B cell (primary cell): ENCODE measurements around the gene CXXC5. TPM values are rescaled to one million over a fixed set of nuclear protein-coding genes. Genes with fewer than 3 reads are reported as not detected.
A peak's percentile ranks its signal among the peaks of the same experiment; 100 is the strongest.

Experiments used
- ATAC-seq: fragments of 200-7000 bp; cut with Tn5 transposase; one replicate; pipeline ENCODE4 v1.10.0; 2021; ENCODE audit warnings: low read depth, mild to moderate bottlenecking, moderate number of reproducible peaks, moderate library complexity
- CTCF ChIA-PET: fragments of 350-600 bp; sonication (Branson Sonifier 250); formaldehyde crosslinking; loops from one replicate; lab custom pipeline; 2021; ENCODE audit warnings: antibody characterized with exemption, inconsistent platforms; lab: Charles Lee
- POLR2A ChIA-PET: fragments of 350-600 bp; sonication (Branson Sonifier 250); formaldehyde crosslinking; loops from one replicate; lab custom pipeline; 2021; ENCODE audit warnings: antibody characterized with exemption; lab: Charles Lee
- DNase-seq: peaks from one replicate; pipeline ENCODE4 v3.0.0; 2013
- H2AFZ ChIP-seq: 2 replicates; pipeline ENCODE4 v1.6.1; 2012; ENCODE audit warnings: mild to moderate bottlenecking, low read depth, low read length; ENCODE audit not compliant: insufficient read depth, poor library complexity, severe bottlenecking
- H3K27ac ChIP-seq, 2 donors: 1 replicate in 1 of 2; 2 replicates in 1 of 2; pipeline ENCODE4 v1.5.1; 2012 to 2013; ENCODE audit warnings: low read length in 2 of 2, mild to moderate bottlenecking in 2 of 2, moderate library complexity in 1 of 2
- H3K27me3 ChIP-seq, 4 experiments: fragments of 200-600 bp in 1 of 4; sonication (generic) in 1 of 4; replicated peaks in 1 of 4; 1 replicate in 2 of 4; 2 replicates in 2 of 4; pipeline versions ENCODE4 v1.6.1 to v1.7.0; 2013 to 2016; ENCODE audit warnings: low read length in 3 of 4, mild to moderate bottlenecking in 2 of 4, mixed read lengths in 1 of 4, moderate library complexity in 1 of 4; ENCODE audit not compliant: insufficient read depth in 4 of 4, control insufficient read depth in 3 of 4; ENCODE audit errors: control extremely low read depth in 1 of 4
- H3K36me3 ChIP-seq, 2 experiments: replicated peaks in 1 of 2; 1 replicate in 1 of 2; 2 replicates in 1 of 2; pipeline versions ENCODE4 v1.6.1 to v1.7.1; 2013; ENCODE audit warnings: low read length in 1 of 2; ENCODE audit not compliant: insufficient read depth in 2 of 2, control insufficient read depth in 1 of 2; ENCODE audit errors: control extremely low read depth in 1 of 2, extremely low read depth in 1 of 2
- H3K4me1 ChIP-seq, 2 donors: fragments of 200-600 bp in 1 of 2; sonication (generic) in 1 of 2; 1 replicate in 1 of 2; 2 replicates in 1 of 2; pipeline versions ENCODE4 v1.5.1 to v1.6.1; 2013 to 2017; ENCODE audit warnings: low read length in 2 of 2; ENCODE audit not compliant: control insufficient read depth in 2 of 2, insufficient read depth in 2 of 2
- H3K4me2 ChIP-seq: replicated peaks from 2 replicates; pipeline ENCODE3; 2012; ENCODE audit warnings: mild to moderate bottlenecking, low read depth, low read length; ENCODE audit not compliant: poor library complexity, severe bottlenecking
- H3K4me3 ChIP-seq, 5 experiments: fragments of 200-600 bp in 1 of 5; sonication (generic) in 1 of 5; 1 replicate in 3 of 5; 2 replicates in 2 of 5; pipeline versions ENCODE4 v1.5.1 to v1.7.0; 2011 to 2016; ENCODE audit warnings: low read length in 4 of 5, mild to moderate bottlenecking in 4 of 5, low read depth in 2 of 5, control low read depth in 1 of 5, moderate library complexity in 1 of 5; ENCODE audit not compliant: insufficient read depth in 1 of 5; ENCODE audit errors: control extremely low read depth in 1 of 5, extremely low read depth in 1 of 5
- H3K79me2 ChIP-seq: fragments of 200-600 bp; sonication (generic); one replicate; pipeline ENCODE4 v1.6.0; 2016; ENCODE audit warnings: low read length; ENCODE audit not compliant: control insufficient read depth, insufficient read depth
- H3K9ac ChIP-seq: fragments of 200-600 bp; sonication (generic); 2 replicates; pipeline ENCODE4 v1.6.1; 2017; ENCODE audit warnings: mild to moderate bottlenecking, low read length, moderate library complexity
- H3K9me3 ChIP-seq, 3 donors: one replicate each; pipeline versions ENCODE4 v1.6.1 to v1.7.1; 2013; ENCODE audit warnings: low read length in 2 of 3; ENCODE audit not compliant: control insufficient read depth in 2 of 3, insufficient read depth in 1 of 3; ENCODE audit errors: control extremely low read depth in 1 of 3
- H4K20me1 ChIP-seq: 2 replicates; pipeline ENCODE4 v1.6.0; 2012; ENCODE audit warnings: mild to moderate bottlenecking, low read length; ENCODE audit not compliant: insufficient read depth, control insufficient read depth, poor library complexity, severe bottlenecking
- H3K27ac Mint-ChIP-seq: one replicate; pipeline ENCODE4 v1.8.0; 2021; ENCODE audit warnings: mixed read lengths
- H3K27me3 Mint-ChIP-seq: one replicate; pipeline ENCODE4 v1.8.0; 2021; ENCODE audit warnings: mixed read lengths
- H3K4me1 Mint-ChIP-seq: one replicate; pipeline ENCODE4 v1.8.0; 2021; ENCODE audit warnings: mixed read lengths
- H3K4me3 Mint-ChIP-seq: one replicate; pipeline ENCODE4 v1.8.0; 2021; ENCODE audit warnings: mixed read lengths
- H3K9me3 Mint-ChIP-seq: one replicate; pipeline ENCODE4 v1.8.0; 2022; ENCODE audit warnings: mixed read lengths; ENCODE audit not compliant: insufficient read depth
- CTCF ChIP-seq: fragments of 200-600 bp; IDR thresholded peaks from one replicate; pipeline ENCODE4 v1.8.0; 2022; ENCODE audit warnings: antibody characterized with exemption, mild to moderate bottlenecking
- EZH2 ChIP-seq: IDR thresholded peaks from 2 replicates; pipeline ENCODE4 v1.6.1; 2012; ENCODE audit warnings: borderline replicate concordance, low read depth, mild to moderate bottlenecking, moderate library complexity, low read length; ENCODE audit not compliant: insufficient read depth, poor library complexity, severe bottlenecking
- whole genome bisulfite sequencing: methylation state at CpG from one replicate; pipeline ENCODE4 v1.1.5; 2013; ENCODE audit warnings: missing lambda C conversion rate; ENCODE audit not compliant: insufficient coverage; 5-methylcytosine and 5-hydroxymethylcytosine counted together
- intact Hi-C: fragments of 100-400 bp; cut with micrococcal nuclease; formaldehyde crosslinking; loops from one replicate; pipeline ENCODE4 v1.10.0; 2022
- polyA plus RNA-seq: library from polyadenylated mRNA; depleted of rRNA; stranded (reverse); fragments of >200 nt; gene quantifications from 2 replicates; pipeline ENCODE4 v1.2.3, GENCODE V29; 2012
- total RNA-seq, 2 donors: library from RNA; stranded (reverse); fragments of 120-200 nt in 1 of 2; gene quantifications; 1 replicate in 1 of 2; 2 replicates in 1 of 2; pipeline versions ENCODE4 v1.2.3 to v1.2.4, GENCODE V29; 2013 to 2022

Gene CXXC5
- total and polyA plus RNA-seq, 2 donors (not counting 1 experiment from before 2014, with no cell fraction given), result 126 to 143 TPM

- H2AFZ ChIP-seq, result peak overlapping the region; percentile 79
- no peaks in the 10 kb centered on the region for H3K79me2 ChIP-seq
- intact Hi-C loops, result loop anchor here (1.0 to 2.0 kb wide), 6 partner anchors 16 to 74 kb away; no protein-coding TSS in a partner anchor
- ChIA-PET CTCF (interaction anchor here (0.8 to 8.6 kb wide), 19 partner anchors 9 to 288 kb away, joined by 3 to 105 read pairs (median 5); no protein-coding TSS in a partner anchor), POLR2A (interaction anchor here (0.5 to 5.5 kb wide), 22 partner anchors 9 to 417 kb away, joined by 3 to 69 read pairs (median 6); partner anchors contain the start of genes CXXC5 and MATR3)
- DNase-seq (peak; percentile 95), ATAC-seq (peak; percentile 63)
- no peaks in the 10 kb centered on the region for H3K9me3 ChIP-seq
- H3K9ac ChIP-seq, result peak overlapping the region; percentile 85
- H3K4me3 ChIP-seq, result peak overlapping the region in 4 of 5 experiments; percentile 54 to 73 (median 60)
- Mint-ChIP-seq H3K27me3 (no peaks in the 10 kb centered on the region), H3K4me3 (peak overlapping the region; percentile 90), H3K9me3 (no peaks in the 10 kb centered on the region), H3K4me1 (peaks cover 47% of the 10 kb centered on the region), H3K27ac (peak overlapping the region; percentile 89)
- peak overlapping the region; percentile 2 to 75 for H3K27ac ChIP-seq
- 4% methylated on average over 36 of the region's 60 CpGs for WGBS
- H4K20me1 ChIP-seq, result no peaks in the 10 kb centered on the region
- H3K4me2 ChIP-seq, result peak overlapping the region; percentile 99
- no peak for TF ChIP-seq CTCF
- TF ChIP-seq EZH2, result no peak
- H3K36me3 ChIP-seq, result no peaks in the 10 kb centered on the region
- peaks cover 0 to 5% (median 2%) of the 10 kb centered on the region in 4 experiments for H3K27me3 ChIP-seq
- H3K4me1 ChIP-seq, result peaks cover 33 to 45% of the 10 kb centered on the region in 2 donors
Measured at GRCh38 chr5:139710319-139711066, 62.3 kb downstream of the CXXC5 start.
